CD14-positive monocyte (primary cell): ENCODE results near the gene FAM177A1. TPM values are rescaled to one million over a fixed set of nuclear protein-coding genes. Genes with fewer than 3 reads are reported as not detected.

ENCODE experiments used
- DNase-seq, 3 donors: peaks; one replicate each; pipeline ENCODE4 v3.0.0-alpha.2; 2011 to 2022
- H2AFZ ChIP-seq: 2 replicates; pipeline ENCODE4 v1.6.0; 2012; ENCODE audit warnings: mild to moderate bottlenecking, low read depth, low read length, inconsistent platforms; ENCODE audit not compliant: insufficient read depth, poor library complexity, severe bottlenecking
- H3K27ac ChIP-seq, 2 donors: 1 replicate in 1 of 2; 2 replicates in 1 of 2; pipeline ENCODE4 v1.5.1; 2012 to 2013; ENCODE audit warnings: low read length in 2 of 2, control low read depth in 1 of 2, inconsistent platforms in 1 of 2, low read depth in 1 of 2, mild to moderate bottlenecking in 1 of 2
- H3K27me3 ChIP-seq, 2 donors: one replicate each; pipeline versions ENCODE4 v1.6.0 to v1.6.1; 2011 to 2013; ENCODE audit warnings: low read length in 2 of 2; ENCODE audit not compliant: control insufficient read depth in 2 of 2, insufficient read depth in 2 of 2
- H3K36me3 ChIP-seq, 2 donors: replicated peaks in 1 of 2; 1 replicate in 1 of 2; 2 replicates in 1 of 2; pipeline versions ENCODE4 v1.5.1 to v1.6.1; 2012 to 2013; ENCODE audit warnings: low read length in 2 of 2, control low read depth in 1 of 2, inconsistent platforms in 1 of 2, mild to moderate bottlenecking in 1 of 2; ENCODE audit not compliant: insufficient read depth in 2 of 2, control insufficient read depth in 1 of 2
- H3K4me1 ChIP-seq, 2 donors: 1 replicate in 1 of 2; 2 replicates in 1 of 2; pipeline versions ENCODE4 v1.5.1 to v1.6.1; 2012 to 2013; ENCODE audit warnings: low read length in 2 of 2, control low read depth in 1 of 2, inconsistent platforms in 1 of 2, mild to moderate bottlenecking in 1 of 2, moderate library complexity in 1 of 2; ENCODE audit not compliant: insufficient read depth in 2 of 2, control insufficient read depth in 1 of 2
- H3K4me2 ChIP-seq: replicated peaks from 2 replicates; pipeline ENCODE3; 2012; ENCODE audit warnings: low read length, moderate library complexity, mild to moderate bottlenecking; ENCODE audit not compliant: poor library complexity, severe bottlenecking; ENCODE audit errors: extremely low read depth
- H3K4me3 ChIP-seq, 3 experiments: fragments of 200-600 bp in 1 of 3; sonication (generic) in 1 of 3; replicated peaks in 1 of 3; 1 replicate in 2 of 3; 2 replicates in 1 of 3; pipeline ENCODE4 v1.5.1; 2011 to 2013; ENCODE audit warnings: low read length in 3 of 3, mild to moderate bottlenecking in 3 of 3, control low read depth in 2 of 3, low read depth in 2 of 3, inconsistent platforms in 1 of 3, moderate library complexity in 1 of 3
- H3K79me2 ChIP-seq: 2 replicates; pipeline ENCODE4 v1.6.0; 2012; ENCODE audit warnings: mild to moderate bottlenecking, control low read depth, inconsistent platforms, low read length, moderate library complexity; ENCODE audit not compliant: insufficient read depth
- H3K9ac ChIP-seq: 2 replicates; pipeline ENCODE4 v1.6.0; 2017; ENCODE audit warnings: low read length, mild to moderate bottlenecking; ENCODE audit not compliant: insufficient read depth, poor library complexity, severe bottlenecking
- H3K9me3 ChIP-seq, 2 donors: replicated peaks in 1 of 2; 1 replicate in 1 of 2; 2 replicates in 1 of 2; pipeline versions ENCODE4 v1.5.1 to v1.6.1; 2012 to 2013; ENCODE audit warnings: low read length in 2 of 2, control low read depth in 1 of 2; ENCODE audit not compliant: control insufficient read depth in 1 of 2, insufficient read depth in 1 of 2
- H4K20me1 ChIP-seq: 2 replicates; pipeline ENCODE4 v1.6.0; 2012; ENCODE audit warnings: mild to moderate bottlenecking, low read length, control low read depth, moderate library complexity; ENCODE audit not compliant: insufficient read depth
- H3K27ac Mint-ChIP-seq, 7 donors: one replicate each; pipeline ENCODE4 v1.8.0; 2020; ENCODE audit warnings: mild to moderate bottlenecking in 7 of 7, mixed read lengths in 7 of 7, moderate library complexity in 6 of 7, inconsistent platforms in 2 of 7
- H3K27me3 Mint-ChIP-seq, 3 donors: one replicate each; pipeline ENCODE4 v1.8.0; 2021 to 2022; ENCODE audit warnings: low read depth in 3 of 3, mild to moderate bottlenecking in 3 of 3, mixed read lengths in 3 of 3, moderate library complexity in 3 of 3, inconsistent platforms in 1 of 3
- H3K36me3 Mint-ChIP-seq, 2 donors: one replicate each; pipeline ENCODE4 v1.8.0; 2020; ENCODE audit warnings: mixed read lengths in 2 of 2, inconsistent platforms in 1 of 2, mild to moderate bottlenecking in 1 of 2
- H3K4me1 Mint-ChIP-seq: one replicate; pipeline ENCODE4 v1.8.0; 2020; ENCODE audit warnings: mild to moderate bottlenecking, mixed read lengths
- H3K4me3 Mint-ChIP-seq, 2 donors: one replicate each; pipeline ENCODE4 v1.8.0; 2020; ENCODE audit warnings: mild to moderate bottlenecking in 2 of 2, mixed read lengths in 2 of 2, moderate library complexity in 1 of 2
- H3K9me3 Mint-ChIP-seq, 7 donors: one replicate each; pipeline ENCODE4 v1.8.0; 2020 to 2022; ENCODE audit warnings: mixed read lengths in 7 of 7, mild to moderate bottlenecking in 6 of 7, moderate library complexity in 6 of 7, inconsistent platforms in 2 of 7
- whole genome bisulfite sequencing: methylation state at CpG from one replicate; pipeline ENCODE4 v1.1.5; 2013; ENCODE audit warnings: missing lambda C conversion rate; ENCODE audit not compliant: insufficient coverage; 5-methylcytosine and 5-hydroxymethylcytosine counted together
- intact Hi-C, 2 donors: fragments of 100-400 bp; cut with micrococcal nuclease; formaldehyde crosslinking; loops; one replicate each; pipeline versions ENCODE4 v1.15.0 to v1.15.1; 2023
- polyA plus RNA-seq, 3 donors: library from polyadenylated mRNA; depleted of rRNA in 1 of 3; unstranded in 2 of 3; stranded (reverse) in 1 of 3; fragments of 300-500 nt in 2 of 3; fragments of >200 nt in 1 of 3; fragmentation: Illumina TruSeq in 2 of 3; gene quantifications; 1 replicate in 2 of 3; 2 replicates in 1 of 3; pipeline ENCODE4 v1.2.3, GENCODE V29; 2012 to 2021
- TF ChIP-seq, protein P1 (sequence below): fragments of 200-600 bp; IDR thresholded peaks from one replicate; pipeline ENCODE4 v1.8.0; 2022; ENCODE audit warnings: antibody characterized with exemption, mild to moderate bottlenecking

The FAM177A1 gene
- polyA plus RNA-seq, 3 donors, result 12.5 to 48.1 (median 29.4) TPM

DNA sequence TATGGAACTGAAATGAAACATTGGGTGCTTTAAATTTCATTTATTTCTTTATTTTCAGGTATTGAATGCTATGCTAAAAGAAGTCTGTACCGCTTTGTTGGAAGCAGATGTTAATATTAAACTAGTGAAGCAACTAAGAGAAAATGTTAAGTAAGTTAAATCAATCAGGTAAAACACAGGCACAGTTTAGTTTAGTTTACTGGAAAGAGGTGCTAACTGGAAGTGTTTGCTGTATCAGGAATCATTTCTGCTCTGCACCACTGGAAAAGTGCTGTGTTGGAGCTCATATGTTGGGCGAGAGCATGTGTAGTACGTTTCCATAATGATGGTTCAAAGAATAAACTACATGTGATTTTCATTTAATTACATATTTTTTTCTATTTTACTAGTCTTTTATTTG lies 46.6 kb upstream of the FAM177A1 start:
- peaks cover 48 to 75% of the 10 kb centered on the region in 2 donors for H3K36me3 Mint-ChIP-seq
- no peak overlapping the region for H3K9ac ChIP-seq
- no peak overlapping the region for H3K27ac ChIP-seq
- peaks cover 36 to 77% of the 10 kb centered on the region in 2 donors for H3K36me3 ChIP-seq
- H3K79me2 ChIP-seq, result peaks cover 36% of the 10 kb centered on the region
- 100% methylated on average over 1 of the region's 3 CpGs for WGBS
- H3K27me3 ChIP-seq, result no peaks in the 10 kb centered on the region
- no peaks in the 10 kb centered on the region for H3K9me3 Mint-ChIP-seq
- no peak overlapping the region for H3K4me3 Mint-ChIP-seq
- H3K27ac Mint-ChIP-seq, result no peak overlapping the region
- no peak overlapping the region for H3K4me2 ChIP-seq
- peaks cover 3% of the 10 kb centered on the region for H3K4me1 Mint-ChIP-seq
- no peaks in the 10 kb centered on the region for H3K9me3 ChIP-seq
- no peak for DNase-seq
- no peaks in the 10 kb centered on the region for H3K27me3 Mint-ChIP-seq
- H2AFZ ChIP-seq, result no peak overlapping the region
- peaks cover 34% of the 10 kb centered on the region for H4K20me1 ChIP-seq
- no peak overlapping the region for H3K4me3 ChIP-seq
- intact Hi-C loops, result no loop called here
- no peaks in the 10 kb centered on the region for H3K4me1 ChIP-seq
- TF ChIP-seq, protein P1, sequence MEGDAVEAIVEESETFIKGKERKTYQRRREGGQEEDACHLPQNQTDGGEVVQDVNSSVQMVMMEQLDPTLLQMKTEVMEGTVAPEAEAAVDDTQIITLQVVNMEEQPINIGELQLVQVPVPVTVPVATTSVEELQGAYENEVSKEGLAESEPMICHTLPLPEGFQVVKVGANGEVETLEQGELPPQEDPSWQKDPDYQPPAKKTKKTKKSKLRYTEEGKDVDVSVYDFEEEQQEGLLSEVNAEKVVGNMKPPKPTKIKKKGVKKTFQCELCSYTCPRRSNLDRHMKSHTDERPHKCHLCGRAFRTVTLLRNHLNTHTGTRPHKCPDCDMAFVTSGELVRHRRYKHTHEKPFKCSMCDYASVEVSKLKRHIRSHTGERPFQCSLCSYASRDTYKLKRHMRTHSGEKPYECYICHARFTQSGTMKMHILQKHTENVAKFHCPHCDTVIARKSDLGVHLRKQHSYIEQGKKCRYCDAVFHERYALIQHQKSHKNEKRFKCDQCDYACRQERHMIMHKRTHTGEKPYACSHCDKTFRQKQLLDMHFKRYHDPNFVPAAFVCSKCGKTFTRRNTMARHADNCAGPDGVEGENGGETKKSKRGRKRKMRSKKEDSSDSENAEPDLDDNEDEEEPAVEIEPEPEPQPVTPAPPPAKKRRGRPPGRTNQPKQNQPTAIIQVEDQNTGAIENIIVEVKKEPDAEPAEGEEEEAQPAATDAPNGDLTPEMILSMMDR, result no peak

GRCh38 chr14:35001621-35002020 lies 44.5 kb upstream of the FAM177A1 start:
- Histone ChIP-seq H3K9ac (no peak overlapping the region), H3K4me3 (no peak overlapping the region), H3K36me3 (peaks cover 41 to 86% of the 10 kb centered on the region in 2 donors), H3K79me2 (peaks cover 14% of the 10 kb centered on the region), H3K4me1 (no peaks in the 10 kb centered on the region), H3K27ac (no peak overlapping the region), H2AFZ (no peak overlapping the region), H3K4me2 (no peak overlapping the region), H3K9me3 (no peaks in the 10 kb centered on the region), H3K27me3 (no peaks in the 10 kb centered on the region), H4K20me1 (peaks cover 13% of the 10 kb centered on the region)
- Mint-ChIP-seq H3K27me3 (no peaks in the 10 kb centered on the region), H3K36me3 (peaks cover 57 to 83% of the 10 kb centered on the region in 2 donors), H3K9me3 (no peaks in the 10 kb centered on the region), H3K4me1 (no peaks in the 10 kb centered on the region), H3K4me3 (no peak overlapping the region), H3K27ac (no peak overlapping the region)
- 100% methylated on average over 1 of the region's 2 CpGs for WGBS
- TF ChIP-seq, protein P1, result no peak
- no peak for DNase-seq
- intact Hi-C loops, result no loop called here
